ENCODE measurements around the gene DAG1. TPM values are rescaled to one million over a fixed set of nuclear protein-coding genes. Genes with fewer than 3 reads are reported as not detected.

The DAG1 gene
- total RNA-seq: 21.2 TPM

- DNase-seq: peak; percentile 96
These were observed at the start of gene DAG1 for GRCh38 chr3:49469936-49470713. DAG1 (plus strand) TSS chr3:49470267; CDS start chr3:49510535, 40,268 bp downstream.

- no peak for DNase-seq
These were observed 48.1 kb upstream of the DAG1 start for GRCh38 chr3:49421890-49422378.

GRCh38 chr3:49422379-49423248 lies 47.5 kb upstream of the DAG1 start, which contains the start of gene AMT:
AMT (minus strand) TSS chr3:49422473; CDS start chr3:49422450, 23 bp downstream.
- DNase-seq: no peak

GRCh38 chr3:49424816-49425215 lies 45.3 kb upstream of the DAG1 start:
- no peak for DNase-seq

- DNase-seq: no peak
These were observed 42.5 kb upstream of the DAG1 start for GRCh38 chr3:49427586-49427985.

- DNase-seq: no peak
These were observed 41.4 kb upstream of the DAG1 start for GRCh38 chr3:49428752-49429080.

- no peak for DNase-seq
These were observed 35.3 kb upstream of the DAG1 start for GRCh38 chr3:49434731-49435130.

GRCh38 chr3:49445391-49445790 lies 24.7 kb upstream of the DAG1 start:
- DNase-seq: no peak

- no peak for DNase-seq
These were observed 16.4 kb upstream of the DAG1 start for GRCh38 chr3:49453621-49454020.

- no peak for DNase-seq
These were observed 15.6 kb upstream of the DAG1 start for GRCh38 chr3:49454458-49454857.

GRCh38 chr3:49454898-49455681 lies 15.0 kb upstream of the DAG1 start:
- no peak for DNase-seq

- DNase-seq: no peak
These were observed 13.6 kb upstream of the DAG1 start for GRCh38 chr3:49456466-49456865.

- DNase-seq: no peak
These were observed 9.7 kb upstream of the DAG1 start for GRCh38 chr3:49460188-49460890.

GRCh38 chr3:49460956-49461355 lies 9.1 kb upstream of the DAG1 start:
- DNase-seq: no peak

GRCh38 chr3:49461443-49462171 lies 8.5 kb upstream of the DAG1 start:
- DNase-seq: no peak

- DNase-seq: no peak
These were observed 7.8 kb upstream of the DAG1 start for GRCh38 chr3:49462222-49462621.

GRCh38 chr3:49465270-49466034 lies 4.6 kb upstream of the DAG1 start:
- DNase-seq: no peak

- no peak for DNase-seq
These were observed 4.0 kb upstream of the DAG1 start for GRCh38 chr3:49466085-49466484.

GRCh38 chr3:49469037-49469935 lies 781 bp upstream of the DAG1 start:
- peak; percentile 47 for DNase-seq
